Measurements from ENCODE around the gene SNX20. TPM values are rescaled to one million over a fixed set of nuclear protein-coding genes. Genes with fewer than 3 reads are reported as not detected.

Gene SNX20
- total RNA-seq, 1 donor from 2014 or later, result not detected

- Histone ChIP-seq H3K4me3 (ENCODE audit: low read depth, low read length) (no peak overlapping the region), H3K36me3 (ENCODE audit: control insufficient read depth, insufficient read depth, low read length) (no peaks in the 10 kb centered on the region), H3K27me3 (ENCODE audit: control insufficient read depth, insufficient read depth, low read length) (peaks cover 3% of the 10 kb centered on the region)
- no peak for TF ChIP-seq CTCF (IDR thresholded peaks at IDR 0.05; ENCODE audit: insufficient read depth, low read length, poor library complexity, severe bottlenecking)
- DNase-seq (ENCODE audit: low read depth), result no peak
Measured at GRCh38 chr16:50640919-50641817, 39.9 kb downstream of the SNX20 start.

- no peak for TF ChIP-seq CTCF (IDR thresholded peaks at IDR 0.05; ENCODE audit: insufficient read depth, low read length, poor library complexity, severe bottlenecking)
- H3K36me3 ChIP-seq (ENCODE audit: control insufficient read depth, insufficient read depth, low read length), result no peaks in the 10 kb centered on the region
- DNase-seq (ENCODE audit: low read depth), result peak; percentile 16
- H3K27me3 ChIP-seq (ENCODE audit: control insufficient read depth, insufficient read depth, low read length), result peaks cover 3% of the 10 kb centered on the region
- H3K4me3 ChIP-seq (ENCODE audit: low read depth, low read length), result no peak overlapping the region
Measured at GRCh38 chr16:50640391-50640790, 40.7 kb downstream of the SNX20 start.

GRCh38 chr16:50638816-50639670 is 42.1 kb downstream of the SNX20 start:
- no peak for TF ChIP-seq CTCF (IDR thresholded peaks at IDR 0.05; ENCODE audit: insufficient read depth, low read length, poor library complexity, severe bottlenecking)
- Histone ChIP-seq H3K4me3 (ENCODE audit: low read depth, low read length) (no peak overlapping the region), H3K27me3 (ENCODE audit: control insufficient read depth, insufficient read depth, low read length) (peaks cover 3% of the 10 kb centered on the region), H3K36me3 (ENCODE audit: control insufficient read depth, insufficient read depth, low read length) (no peaks in the 10 kb centered on the region)
- DNase-seq (ENCODE audit: low read depth), result no peak

- TF ChIP-seq CTCF (IDR thresholded peaks at IDR 0.05; ENCODE audit: insufficient read depth, low read length, poor library complexity, severe bottlenecking), result no peak
- no peak for DNase-seq (ENCODE audit: low read depth)
- Histone ChIP-seq H3K27me3 (ENCODE audit: control insufficient read depth, insufficient read depth, low read length) (peaks cover 3% of the 10 kb centered on the region), H3K4me3 (ENCODE audit: low read depth, low read length) (no peak overlapping the region), H3K36me3 (ENCODE audit: control insufficient read depth, insufficient read depth, low read length) (no peaks in the 10 kb centered on the region)
Measured at GRCh38 chr16:50637716-50638602, 43.2 kb downstream of the SNX20 start.

GRCh38 chr16:50636753-50637374 is 44.2 kb downstream of the SNX20 start:
- DNase-seq (ENCODE audit: low read depth), result no peak
- no peak for TF ChIP-seq CTCF (IDR thresholded peaks at IDR 0.05; ENCODE audit: insufficient read depth, low read length, poor library complexity, severe bottlenecking)

More at GRCh38 chr16:50636753-50637374, 44.2 kb downstream of the SNX20 start:
- H3K27me3 ChIP-seq (ENCODE audit: control insufficient read depth, insufficient read depth, low read length), result peaks cover 3% of the 10 kb centered on the region
- no peak overlapping the region for H3K4me3 ChIP-seq (ENCODE audit: low read depth, low read length)
- no peaks in the 10 kb centered on the region for H3K36me3 ChIP-seq (ENCODE audit: control insufficient read depth, insufficient read depth, low read length)
